ENCODE results near the gene RASGRP2. TPM values are rescaled to one million over a fixed set of nuclear protein-coding genes. Genes with fewer than 3 reads are reported as not detected.

Gene RASGRP2
- total RNA-seq = 10 to 100 TPM in 2 of 3 donors, 1 to 10 TPM in 1; 10.0 to 12.5 (median 11.5) TPM

GRCh38 chr11:64743591-64744543 lies at the start of gene RASGRP2:
TSS of gene RASGRP2 (minus strand) at chr11:64744142. CDS start at chr11:64742866, 1,276 bp downstream.
- peaks cover 15 to 17% of the 10 kb centered on the region in 2 donors for H3K4me1 ChIP-seq
- H3K27me3 ChIP-seq = peaks cover 0 to 22% of the 10 kb centered on the region in 2 donors
- DNase-seq (ENCODE audit: low spot score in 2 of 2) = peak; percentile 53 to 69
- H3K27ac ChIP-seq = peak within 1 kb of the TSS; percentile 75 to 92
- intact Hi-C loops (cut with DNase I; ENCODE audit: low total_unique reads) = loop anchor here (1.0 kb wide), 1 partner anchor 27 kb away; no protein-coding TSS in a partner anchor
- no peaks in the 10 kb centered on the region for H3K36me3 ChIP-seq
- H3K9me3 ChIP-seq = no peaks in the 10 kb centered on the region
- TF ChIP-seq, protein P1, sequence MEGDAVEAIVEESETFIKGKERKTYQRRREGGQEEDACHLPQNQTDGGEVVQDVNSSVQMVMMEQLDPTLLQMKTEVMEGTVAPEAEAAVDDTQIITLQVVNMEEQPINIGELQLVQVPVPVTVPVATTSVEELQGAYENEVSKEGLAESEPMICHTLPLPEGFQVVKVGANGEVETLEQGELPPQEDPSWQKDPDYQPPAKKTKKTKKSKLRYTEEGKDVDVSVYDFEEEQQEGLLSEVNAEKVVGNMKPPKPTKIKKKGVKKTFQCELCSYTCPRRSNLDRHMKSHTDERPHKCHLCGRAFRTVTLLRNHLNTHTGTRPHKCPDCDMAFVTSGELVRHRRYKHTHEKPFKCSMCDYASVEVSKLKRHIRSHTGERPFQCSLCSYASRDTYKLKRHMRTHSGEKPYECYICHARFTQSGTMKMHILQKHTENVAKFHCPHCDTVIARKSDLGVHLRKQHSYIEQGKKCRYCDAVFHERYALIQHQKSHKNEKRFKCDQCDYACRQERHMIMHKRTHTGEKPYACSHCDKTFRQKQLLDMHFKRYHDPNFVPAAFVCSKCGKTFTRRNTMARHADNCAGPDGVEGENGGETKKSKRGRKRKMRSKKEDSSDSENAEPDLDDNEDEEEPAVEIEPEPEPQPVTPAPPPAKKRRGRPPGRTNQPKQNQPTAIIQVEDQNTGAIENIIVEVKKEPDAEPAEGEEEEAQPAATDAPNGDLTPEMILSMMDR (IDR thresholded peaks at IDR 0.05) = peak; percentile 32 to 51 (median 43)
- peak in 1 of 3 donors; percentile 31 for TF ChIP-seq POLR2AphosphoS5 (IDR thresholded peaks at IDR 0.05)
- TF ChIP-seq POLR2A (IDR thresholded peaks at IDR 0.05) = no peak
- peak within 1 kb of the TSS; percentile 52 to 73 (median 58) for H3K4me3 ChIP-seq

- H3K27ac ChIP-seq = peak overlapping the region in 1 of 2 donors; percentile 7
- no peak overlapping the region for H3K4me3 ChIP-seq
- no peaks in the 10 kb centered on the region for H3K9me3 ChIP-seq
- intact Hi-C loops (cut with DNase I; ENCODE audit: low total_unique reads) = no loop called here
- H3K36me3 ChIP-seq = no peaks in the 10 kb centered on the region
- DNase-seq (ENCODE audit: low spot score in 2 of 2) = no peak
- TF ChIP-seq POLR2AphosphoS5 (IDR thresholded peaks at IDR 0.05) = no peak
- TF ChIP-seq POLR2A (IDR thresholded peaks at IDR 0.05) = no peak
- TF ChIP-seq, protein P1 (IDR thresholded peaks at IDR 0.05) = no peak
- H3K27me3 ChIP-seq = no peaks in the 10 kb centered on the region
- H3K4me1 ChIP-seq = no peaks in the 10 kb centered on the region
Observed at GRCh38 chr11:64792482-64792881, 48.5 kb upstream of the RASGRP2 start.

- no peaks in the 10 kb centered on the region for H3K36me3 ChIP-seq
- intact Hi-C loops (cut with DNase I; ENCODE audit: low total_unique reads) = no loop called here
- H3K27me3 ChIP-seq = no peaks in the 10 kb centered on the region
- H3K27ac ChIP-seq = no peak overlapping the region
- H3K4me1 ChIP-seq = no peaks in the 10 kb centered on the region
- DNase-seq (ENCODE audit: low spot score in 2 of 2) = no peak
- no peaks in the 10 kb centered on the region for H3K9me3 ChIP-seq
- no peak overlapping the region for H3K4me3 ChIP-seq
- no peak for TF ChIP-seq POLR2AphosphoS5 (IDR thresholded peaks at IDR 0.05)
- no peak for TF ChIP-seq POLR2A (IDR thresholded peaks at IDR 0.05)
- TF ChIP-seq, protein P1 (IDR thresholded peaks at IDR 0.05) = no peak
Observed at GRCh38 chr11:64791781-64792291, 47.9 kb upstream of the RASGRP2 start.

- Histone ChIP-seq H3K4me1 (no peaks in the 10 kb centered on the region), H3K27ac (no peak overlapping the region), H3K27me3 (no peaks in the 10 kb centered on the region), H3K9me3 (no peaks in the 10 kb centered on the region), H3K36me3 (no peaks in the 10 kb centered on the region), H3K4me3 (no peak overlapping the region)
- no peak for DNase-seq (ENCODE audit: low spot score in 2 of 2)
- intact Hi-C loops (cut with DNase I; ENCODE audit: low total_unique reads) = no loop called here
- TF ChIP-seq POLR2A (IDR thresholded peaks at IDR 0.05) (no peak), POLR2AphosphoS5 (IDR thresholded peaks at IDR 0.05) (no peak)
- TF ChIP-seq, protein P1 (IDR thresholded peaks at IDR 0.05) = no peak
Observed at GRCh38 chr11:64790205-64791095, 46.5 kb upstream of the RASGRP2 start.
